Activated T-helper 2 cell treated with anti-CD3 and anti-CD28 coated beads, Interferon-gamma antibody, Interleukin-2, Interleukin-4, amounts not matched to agents 10 μg/mL and 5 μg/mL and 100 μg/mL, durations not matched to agents 14 hours and 24 hours and 36 hours (primary cell): ENCODE results near the gene AGAP1. TPM values are rescaled to one million over a fixed set of nuclear protein-coding genes. Genes with fewer than 3 reads are reported as not detected.

Experiments used
- DNase-seq: peaks from one replicate; pipeline ENCODE4 v3.0.0; 2021; ENCODE audit warnings: low spot score
- H3K27ac Mint-ChIP-seq: one replicate; pipeline ENCODE4 v1.8.0; 2021; ENCODE audit warnings: mixed read lengths
- H3K27me3 Mint-ChIP-seq: one replicate; pipeline ENCODE4 v1.8.0; 2021; ENCODE audit warnings: low read depth, mixed read lengths
- H3K36me3 Mint-ChIP-seq: one replicate; pipeline ENCODE4 v1.8.0; 2021; ENCODE audit warnings: low read depth, mixed read lengths
- H3K4me1 Mint-ChIP-seq: one replicate; pipeline ENCODE4 v1.8.0; 2021; ENCODE audit warnings: low read depth, mixed read lengths
- H3K4me3 Mint-ChIP-seq: one replicate; pipeline ENCODE4 v1.8.0; 2021; ENCODE audit warnings: low read depth, mild to moderate bottlenecking, moderate library complexity, mixed read lengths
- H3K9me3 Mint-ChIP-seq: one replicate; pipeline ENCODE4 v1.8.0; 2021; ENCODE audit warnings: mixed read lengths
- intact Hi-C: fragments of 100-400 bp; cut with micrococcal nuclease; formaldehyde crosslinking; loops from one replicate; pipeline ENCODE4 v1.15.1; 2023
- total RNA-seq: library from RNA; stranded (reverse); gene quantifications from 2 replicates; pipeline ENCODE4 v1.2.3, GENCODE V29; 2022

The AGAP1 gene
- total RNA-seq, 1 donor from 2014 or later = 1.8 TPM

- H3K4me3 Mint-ChIP-seq = no peak overlapping the region
- intact Hi-C loops = no loop called here
- no peak for DNase-seq
- H3K4me1 Mint-ChIP-seq = no peaks in the 10 kb centered on the region
- H3K36me3 Mint-ChIP-seq = no peaks in the 10 kb centered on the region
- no peaks in the 10 kb centered on the region for H3K27me3 Mint-ChIP-seq
- no peak overlapping the region for H3K27ac Mint-ChIP-seq
- no peaks in the 10 kb centered on the region for H3K9me3 Mint-ChIP-seq
These were observed 24.7 kb upstream of the AGAP1 start for GRCh38 chr2:235468978-235469655.

GRCh38 chr2:235471186-235471747 lies 22.6 kb upstream of the AGAP1 start:
- intact Hi-C loops = no loop called here
- no peaks in the 10 kb centered on the region for H3K4me1 Mint-ChIP-seq

GRCh38 chr2:235472443-235472842 lies 21.4 kb upstream of the AGAP1 start:
- Mint-ChIP-seq H3K9me3 (peaks cover 10% of the 10 kb centered on the region), H3K4me3 (no peak overlapping the region), H3K36me3 (no peaks in the 10 kb centered on the region), H3K4me1 (no peaks in the 10 kb centered on the region), H3K27ac (no peak overlapping the region), H3K27me3 (no peaks in the 10 kb centered on the region)
- intact Hi-C loops = no loop called here
- DNase-seq = no peak

More at GRCh38 chr2:235471186-235471747, 22.6 kb upstream of the AGAP1 start:
- Mint-ChIP-seq H3K4me3 (no peak overlapping the region), H3K27ac (no peak overlapping the region), H3K36me3 (no peaks in the 10 kb centered on the region), H3K9me3 (peaks cover 10% of the 10 kb centered on the region), H3K27me3 (no peaks in the 10 kb centered on the region)
- DNase-seq = no peak

- H3K4me1 Mint-ChIP-seq = no peaks in the 10 kb centered on the region
- no peak for DNase-seq
- intact Hi-C loops = no loop called here
- no peak overlapping the region for H3K27ac Mint-ChIP-seq
- peaks cover 10% of the 10 kb centered on the region for H3K9me3 Mint-ChIP-seq
- no peaks in the 10 kb centered on the region for H3K36me3 Mint-ChIP-seq
- no peak overlapping the region for H3K4me3 Mint-ChIP-seq
- peaks cover 3% of the 10 kb centered on the region for H3K27me3 Mint-ChIP-seq
These were observed 15.2 kb upstream of the AGAP1 start for GRCh38 chr2:235478609-235479008.

GRCh38 chr2:235479604-235480003 lies 14.2 kb upstream of the AGAP1 start:
- intact Hi-C loops = no loop called here
- Mint-ChIP-seq H3K36me3 (no peaks in the 10 kb centered on the region), H3K9me3 (peaks cover 10% of the 10 kb centered on the region), H3K27me3 (peaks cover 3% of the 10 kb centered on the region), H3K4me3 (no peak overlapping the region), H3K27ac (no peak overlapping the region), H3K4me1 (no peaks in the 10 kb centered on the region)
- DNase-seq = no peak

GRCh38 chr2:235480614-235481013 lies 13.2 kb upstream of the AGAP1 start:
- H3K27ac Mint-ChIP-seq = no peak overlapping the region
- peaks cover 3% of the 10 kb centered on the region for H3K9me3 Mint-ChIP-seq
- H3K27me3 Mint-ChIP-seq = peaks cover 3% of the 10 kb centered on the region
- no peaks in the 10 kb centered on the region for H3K4me1 Mint-ChIP-seq
- no peaks in the 10 kb centered on the region for H3K36me3 Mint-ChIP-seq
- no peak overlapping the region for H3K4me3 Mint-ChIP-seq
- intact Hi-C loops = no loop called here
- no peak for DNase-seq

- Mint-ChIP-seq H3K27ac (no peak overlapping the region), H3K9me3 (no peaks in the 10 kb centered on the region), H3K36me3 (no peaks in the 10 kb centered on the region)
These were observed 10.5 kb upstream of the AGAP1 start for GRCh38 chr2:235483313-235483712.

GRCh38 chr2:235485362-235485761 lies 8.5 kb upstream of the AGAP1 start:
- Mint-ChIP-seq H3K27ac (no peak overlapping the region), H3K4me3 (no peak overlapping the region), H3K36me3 (no peaks in the 10 kb centered on the region), H3K27me3 (peaks cover 7% of the 10 kb centered on the region), H3K9me3 (no peaks in the 10 kb centered on the region), H3K4me1 (no peaks in the 10 kb centered on the region)
- intact Hi-C loops = no loop called here
- DNase-seq = no peak

More at GRCh38 chr2:235483313-235483712, 10.5 kb upstream of the AGAP1 start:
- DNase-seq = no peak
- Mint-ChIP-seq H3K4me1 (no peaks in the 10 kb centered on the region), H3K4me3 (no peak overlapping the region), H3K27me3 (peaks cover 3% of the 10 kb centered on the region)
- intact Hi-C loops = no loop called here

GRCh38 chr2:235486729-235487128 lies 7.1 kb upstream of the AGAP1 start:
- no peak overlapping the region for H3K27ac Mint-ChIP-seq
- H3K4me3 Mint-ChIP-seq = no peak overlapping the region
- peaks cover 13% of the 10 kb centered on the region for H3K27me3 Mint-ChIP-seq
- intact Hi-C loops = no loop called here
- H3K4me1 Mint-ChIP-seq = no peaks in the 10 kb centered on the region
- no peaks in the 10 kb centered on the region for H3K9me3 Mint-ChIP-seq
- no peaks in the 10 kb centered on the region for H3K36me3 Mint-ChIP-seq
- DNase-seq = no peak

- H3K4me3 Mint-ChIP-seq = no peak overlapping the region
- H3K27ac Mint-ChIP-seq = no peak overlapping the region
- peaks cover 29% of the 10 kb centered on the region for H3K27me3 Mint-ChIP-seq
- no peaks in the 10 kb centered on the region for H3K9me3 Mint-ChIP-seq
- peaks cover 2% of the 10 kb centered on the region for H3K4me1 Mint-ChIP-seq
- DNase-seq = no peak
- H3K36me3 Mint-ChIP-seq = no peaks in the 10 kb centered on the region
- intact Hi-C loops = loop anchor here (5.0 to 10.0 kb wide), 2 partner anchors 175 to 677 kb away; partner anchors contain the start of gene GBX2
These were observed 3.9 kb upstream of the AGAP1 start for GRCh38 chr2:235489897-235490296.

- H3K9me3 Mint-ChIP-seq = no peaks in the 10 kb centered on the region
- H3K27me3 Mint-ChIP-seq = peaks cover 50% of the 10 kb centered on the region
- intact Hi-C loops = loop anchor here (5.0 to 10.0 kb wide), 2 partner anchors 172 to 674 kb away; partner anchors contain the start of gene GBX2
- peaks cover 2% of the 10 kb centered on the region for H3K4me1 Mint-ChIP-seq
- peak overlapping the region; percentile 84 for H3K4me3 Mint-ChIP-seq
- no peak overlapping the region for H3K27ac Mint-ChIP-seq
- DNase-seq = no peak
- no peaks in the 10 kb centered on the region for H3K36me3 Mint-ChIP-seq
These were observed 946 bp upstream of the AGAP1 start for GRCh38 chr2:235492850-235493344.

- Mint-ChIP-seq H3K4me1 (peaks cover 2% of the 10 kb centered on the region), H3K36me3 (no peaks in the 10 kb centered on the region), H3K9me3 (no peaks in the 10 kb centered on the region), H3K4me3 (peak overlapping the region; percentile 84), H3K27ac (no peak overlapping the region), H3K27me3 (peaks cover 50% of the 10 kb centered on the region)
- DNase-seq = no peak
- intact Hi-C loops = loop anchor here (5.0 to 10.0 kb wide), 2 partner anchors 171 to 674 kb away; partner anchors contain the start of gene GBX2
These were observed 455 bp upstream of the AGAP1 start for GRCh38 chr2:235493402-235493774.

GRCh38 chr2:235494716-235495372 lies 1.0 kb downstream of the AGAP1 start:
- Mint-ChIP-seq H3K4me3 (peak overlapping the region; percentile 49), H3K9me3 (no peaks in the 10 kb centered on the region), H3K36me3 (no peaks in the 10 kb centered on the region), H3K27me3 (peaks cover 54% of the 10 kb centered on the region), H3K27ac (no peak overlapping the region), H3K4me1 (peaks cover 2% of the 10 kb centered on the region)
- DNase-seq = no peak
- intact Hi-C loops = loop anchor here (5.0 to 10.0 kb wide), 2 partner anchors 170 to 672 kb away; partner anchors contain the start of gene GBX2
